HG03565 (cell line): Measurements from ENCODE around the gene TRIM61.
"Not testable (repeated sequence)": the region's sequence is repeated elsewhere in the genome, so short reads cannot be mapped to it uniquely, and the experiment has no call there.

Experiments
- ATAC-seq: cut with Tn5 transposase; IDR thresholded peaks from one replicate; pipeline ENCODE4 v1.9.1; 2021; ENCODE audit warnings: mild to moderate bottlenecking, moderate library complexity; ENCODE audit not compliant: unreplicated experiment

The TRIM61 gene

GRCh38 chr4:164977243-164978164, at the start of gene TRIM61:
TSS of gene TRIM61 (minus strand) at chr4:164977657. CDS start at chr4:164970002, 7,655 bp downstream.
- ATAC-seq = peak; percentile 100

GRCh38 chr4:165025782-165026181, 48.3 kb upstream of the TRIM61 start:
- not testable (repeated sequence) for ATAC-seq

- ATAC-seq = not testable (repeated sequence)
Observed at GRCh38 chr4:165019995-165020394, 42.5 kb upstream of the TRIM61 start.

GRCh38 chr4:165016971-165017370, 39.5 kb upstream of the TRIM61 start:
- no peak for ATAC-seq

- ATAC-seq = no peak
Observed at GRCh38 chr4:165013691-165014090, 36.2 kb upstream of the TRIM61 start.

- no peak for ATAC-seq
Observed at GRCh38 chr4:165011403-165011802, 33.9 kb upstream of the TRIM61 start.

- no peak for ATAC-seq
Observed at GRCh38 chr4:165010991-165011390, 33.5 kb upstream of the TRIM61 start.

GRCh38 chr4:165010487-165010886, 33.0 kb upstream of the TRIM61 start:
- no peak for ATAC-seq

- ATAC-seq = peak; percentile 82
Observed at GRCh38 chr4:165009493-165010227, 32.2 kb upstream of the TRIM61 start.

- no peak for ATAC-seq
Observed at GRCh38 chr4:165006886-165007285, 29.4 kb upstream of the TRIM61 start.

GRCh38 chr4:165006456-165006855, 29.0 kb upstream of the TRIM61 start:
- ATAC-seq = no peak

GRCh38 chr4:165005352-165005925, 28.0 kb upstream of the TRIM61 start:
- ATAC-seq = no peak

- ATAC-seq = not testable (repeated sequence)
Observed at GRCh38 chr4:165001957-165002356, 24.5 kb upstream of the TRIM61 start.

- ATAC-seq = not testable (repeated sequence)
Observed at GRCh38 chr4:164998526-164999080, 21.1 kb upstream of the TRIM61 start.

GRCh38 chr4:164997941-164998340, 20.5 kb upstream of the TRIM61 start:
- no peak for ATAC-seq

- no peak for ATAC-seq
Observed at GRCh38 chr4:164997324-164997723, 19.9 kb upstream of the TRIM61 start.

GRCh38 chr4:164996123-164996522, 18.7 kb upstream of the TRIM61 start:
- not testable (repeated sequence) for ATAC-seq

- not testable (repeated sequence) for ATAC-seq
Observed at GRCh38 chr4:164990786-164991185, 13.3 kb upstream of the TRIM61 start.

GRCh38 chr4:164989471-164989870, 12.0 kb upstream of the TRIM61 start:
- ATAC-seq = no peak

GRCh38 chr4:164971929-164972328, 5.5 kb downstream of the TRIM61 start:
- not testable (repeated sequence) for ATAC-seq

GRCh38 chr4:164959896-164960295, 17.6 kb downstream of the TRIM61 start:
- no peak for ATAC-seq
